CD8-positive, alpha-beta memory T cell (primary cell): ENCODE data around the gene LMF1. TPM values are rescaled to one million over a fixed set of nuclear protein-coding genes. Genes with fewer than 3 reads are reported as not detected.

ENCODE experiments used
- CTCF ChIA-PET: fragments of 350-600 bp; sonication (Branson Sonifier 250); formaldehyde crosslinking; loops from one replicate; lab custom pipeline; 2021; ENCODE audit warnings: antibody characterized with exemption; lab: Charles Lee
- POLR2A ChIA-PET: fragments of 350-600 bp; sonication (Branson Sonifier 250); formaldehyde crosslinking; loops from one replicate; lab custom pipeline; 2021; ENCODE audit warnings: antibody characterized with exemption; lab: Charles Lee
- DNase-seq, 5 donors: peaks; one replicate each; pipeline versions ENCODE4 v3.0.0 to v3.0.0-alpha.2; 2020 to 2022; ENCODE audit warnings: mixed read lengths in 1 of 5
- H3K27ac ChIP-seq: one replicate; pipeline ENCODE4 v1.7.0; 2013; ENCODE audit warnings: low read depth, mild to moderate bottlenecking, low read length, moderate library complexity
- H3K27me3 ChIP-seq: 2 replicates; pipeline ENCODE4 v1.7.0; 2013; ENCODE audit warnings: low read length, mild to moderate bottlenecking; ENCODE audit not compliant: insufficient read depth, poor library complexity, severe bottlenecking
- H3K36me3 ChIP-seq: 2 replicates; pipeline ENCODE4 v1.7.0; 2013; ENCODE audit warnings: mild to moderate bottlenecking, low read length, moderate library complexity; ENCODE audit not compliant: insufficient read depth
- H3K4me1 ChIP-seq: 2 replicates; pipeline ENCODE4 v1.7.0; 2013; ENCODE audit warnings: mild to moderate bottlenecking, low read length, moderate library complexity; ENCODE audit not compliant: insufficient read depth
- H3K4me3 ChIP-seq: 2 replicates; pipeline ENCODE4 v1.7.0; 2013; ENCODE audit warnings: mild to moderate bottlenecking, low read length
- H3K9me3 ChIP-seq: 2 replicates; pipeline ENCODE4 v1.7.0; 2013; ENCODE audit warnings: mild to moderate bottlenecking, low read length
- H3K27ac Mint-ChIP-seq, 8 donors: one replicate each; pipeline ENCODE4 v1.8.0; 2020 to 2021; ENCODE audit warnings: mixed read lengths in 8 of 8, mild to moderate bottlenecking in 6 of 8, inconsistent platforms in 3 of 8, moderate library complexity in 3 of 8
- H3K27me3 Mint-ChIP-seq, 2 donors: one replicate each; pipeline ENCODE4 v1.8.0; 2020 to 2021; ENCODE audit warnings: mixed read lengths in 2 of 2, mild to moderate bottlenecking in 1 of 2, moderate library complexity in 1 of 2
- H3K36me3 Mint-ChIP-seq, 3 donors: one replicate each; pipeline ENCODE4 v1.8.0; 2020 to 2021; ENCODE audit warnings: mixed read lengths in 3 of 3, inconsistent platforms in 1 of 3, mild to moderate bottlenecking in 1 of 3
- H3K4me1 Mint-ChIP-seq, 3 donors: one replicate each; pipeline ENCODE4 v1.8.0; 2020 to 2021; ENCODE audit warnings: mixed read lengths in 3 of 3, inconsistent platforms in 1 of 3, mild to moderate bottlenecking in 1 of 3
- H3K4me3 Mint-ChIP-seq, 7 donors: one replicate each; pipeline ENCODE4 v1.8.0; 2020 to 2021; ENCODE audit warnings: mixed read lengths in 7 of 7, mild to moderate bottlenecking in 6 of 7, moderate library complexity in 4 of 7, inconsistent platforms in 2 of 7
- H3K9me3 Mint-ChIP-seq, 5 donors: one replicate each; pipeline ENCODE4 v1.8.0; 2020 to 2022; ENCODE audit warnings: mixed read lengths in 5 of 5, mild to moderate bottlenecking in 3 of 5, moderate library complexity in 2 of 5, inconsistent platforms in 1 of 5
- polyA plus RNA-seq: library from polyadenylated mRNA; unstranded; fragments of 300-500 nt; fragmentation: Illumina TruSeq; gene quantifications from one replicate; pipeline ENCODE4 v1.2.3, GENCODE V29; 2021
- total RNA-seq, 2 experiments: library from RNA; stranded (reverse); gene quantifications; one replicate each; pipeline ENCODE4 v1.2.3, GENCODE V29; 2021

The LMF1 gene
- total and polyA plus RNA-seq, 3 experiments from 2014 or later: 11.7 to 15.8 (median 14.0) TPM

GRCh38 chr16:805474-805873, 165.3 kb downstream of the LMF1 start:
- H3K9me3 ChIP-seq: no peaks in the 10 kb centered on the region
- peaks cover 10 to 12% of the 10 kb centered on the region in 2 donors for H3K27me3 Mint-ChIP-seq
- no peaks in the 10 kb centered on the region for H3K36me3 ChIP-seq
- H3K4me1 Mint-ChIP-seq: peaks cover 11 to 15% (median 12%) of the 10 kb centered on the region in 3 donors
- no peak overlapping the region for H3K4me3 ChIP-seq
- H3K27me3 ChIP-seq: peaks cover 6% of the 10 kb centered on the region
- H3K4me3 Mint-ChIP-seq: no peak overlapping the region
- POLR2A ChIA-PET: no interaction called here
- H3K4me1 ChIP-seq: peaks cover 7% of the 10 kb centered on the region
- CTCF ChIA-PET: interaction anchor here (1.4 kb wide), 1 partner anchor 19 kb away, joined by 3 read pairs; no protein-coding TSS in a partner anchor
- H3K9me3 Mint-ChIP-seq: no peaks in the 10 kb centered on the region
- H3K27ac Mint-ChIP-seq: no peak overlapping the region
- no peak overlapping the region for H3K27ac ChIP-seq
- peaks cover 0 to 3% (median 0%) of the 10 kb centered on the region in 3 donors for H3K36me3 Mint-ChIP-seq
- no peak for DNase-seq

DNA sequence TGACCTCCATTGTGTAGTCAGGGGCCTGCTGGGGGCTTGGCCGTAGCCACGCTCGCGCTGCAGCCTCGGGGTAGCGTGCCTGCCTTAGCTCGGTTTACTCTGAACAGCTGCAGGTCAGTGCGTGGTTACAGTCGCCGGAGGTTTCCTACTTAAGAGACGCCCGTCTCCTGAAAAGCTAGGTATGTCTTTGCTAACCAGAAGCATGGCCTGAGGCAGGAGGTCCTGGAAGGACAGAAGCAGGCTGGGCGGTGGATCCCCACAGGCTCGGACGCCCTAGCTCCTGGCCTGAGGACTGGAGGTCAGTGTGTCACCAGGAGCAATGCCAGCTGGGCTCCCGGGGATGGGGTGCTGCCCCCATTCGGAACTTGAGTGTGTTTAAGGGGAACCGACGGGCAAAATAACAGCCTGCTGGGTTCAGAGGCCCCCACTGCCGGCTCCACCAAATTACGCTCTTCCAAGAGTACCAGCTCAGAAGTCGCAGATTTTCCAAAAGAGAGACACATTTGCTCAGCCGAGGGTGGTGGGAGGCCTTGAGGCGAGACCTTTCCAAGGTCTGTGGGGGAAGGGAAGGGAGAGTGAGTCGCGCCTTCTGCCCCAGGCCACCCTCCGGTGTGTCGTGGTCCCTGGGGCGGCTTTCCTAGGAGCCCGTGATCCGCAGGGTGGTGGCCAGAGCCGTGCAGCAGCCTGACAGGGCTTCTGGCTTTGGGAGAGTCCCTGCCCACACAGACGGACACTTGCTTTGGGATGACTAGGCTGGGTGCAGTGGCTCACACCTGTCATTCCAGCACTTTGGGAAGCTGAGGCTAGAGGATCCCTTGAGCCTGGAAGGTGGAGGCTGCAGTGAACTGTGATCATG, 166.4 kb downstream of the LMF1 start:
- H3K27ac Mint-ChIP-seq: peak overlapping the region in 2 of 8 donors; percentile 14 to 74
- CTCF ChIA-PET: interaction anchor here (1.3 kb wide), 1 partner anchor 19 kb away, joined by 3 read pairs; no protein-coding TSS in a partner anchor
- POLR2A ChIA-PET: no interaction called here

GRCh38 chr16:803754-804080, 167.1 kb downstream of the LMF1 start:
- Histone ChIP-seq H3K9me3 (no peaks in the 10 kb centered on the region), H3K4me1 (peaks cover 6% of the 10 kb centered on the region), H3K4me3 (no peak overlapping the region), H3K27ac (no peak overlapping the region), H3K36me3 (no peaks in the 10 kb centered on the region), H3K27me3 (peaks cover 6% of the 10 kb centered on the region)
- no peak overlapping the region for H3K4me3 Mint-ChIP-seq
- peaks cover 9 to 11% (median 11%) of the 10 kb centered on the region in 3 donors for H3K4me1 Mint-ChIP-seq
- H3K27me3 Mint-ChIP-seq: peaks cover 10 to 12% of the 10 kb centered on the region in 2 donors
- ChIA-PET POLR2A (no interaction called here), CTCF (interaction anchor here (1.3 kb wide), 1 partner anchor 19 kb away, joined by 3 read pairs; no protein-coding TSS in a partner anchor)
- DNase-seq: no peak
- no peaks in the 10 kb centered on the region for H3K9me3 Mint-ChIP-seq
- no peak overlapping the region for H3K27ac Mint-ChIP-seq
- peaks cover 0 to 3% (median 0%) of the 10 kb centered on the region in 3 donors for H3K36me3 Mint-ChIP-seq

More for the DNA sequence above, 166.4 kb downstream of the LMF1 start:
- Mint-ChIP-seq H3K4me1 (peaks cover 11 to 13% (median 12%) of the 10 kb centered on the region in 3 donors), H3K9me3 (no peaks in the 10 kb centered on the region), H3K27me3 (peaks cover 10 to 12% of the 10 kb centered on the region in 2 donors), H3K4me3 (peak overlapping the region in 1 of 7 donors; percentile 50), H3K36me3 (peaks cover 0 to 3% (median 0%) of the 10 kb centered on the region in 3 donors)
- Histone ChIP-seq H3K36me3 (no peaks in the 10 kb centered on the region), H3K4me3 (no peak overlapping the region), H3K27me3 (peaks cover 6% of the 10 kb centered on the region), H3K27ac (no peak overlapping the region), H3K9me3 (no peaks in the 10 kb centered on the region), H3K4me1 (peaks cover 7% of the 10 kb centered on the region)
- no peak for DNase-seq

Other genes with a start within 250 kb of the LMF1 start
- gene ANTKMT, start 249.8 kb downstream of the LMF1 start, total RNA-seq: 10 to 100 TPM; 64.2 to 72.0 TPM
- 127 TPM for gene ANTKMT, start 249.8 kb downstream of the LMF1 start, polyA plus RNA-seq
- 1 to 10 TPM; 9.8 to 9.9 TPM for gene CCDC78, start 244.5 kb downstream of the LMF1 start, total RNA-seq
- gene CCDC78, start 244.5 kb downstream of the LMF1 start, polyA plus RNA-seq: 0.53 TPM
- 10 to 100 TPM; 31.5 to 35.6 TPM for gene HAGHL, start 243.9 kb downstream of the LMF1 start, total RNA-seq
- 10.7 TPM for gene HAGHL, start 243.9 kb downstream of the LMF1 start, polyA plus RNA-seq
- gene CIAO3, start 230.0 kb downstream of the LMF1 start, total RNA-seq: 10 to 100 TPM; 34.8 to 37.9 TPM
- gene CIAO3, start 230.0 kb downstream of the LMF1 start, polyA plus RNA-seq: 23.1 TPM
- not detected for gene MSLN, start 210.2 kb downstream of the LMF1 start, total RNA-seq
- gene MSLN, start 210.2 kb downstream of the LMF1 start, polyA plus RNA-seq: not detected
- 10 to 100 TPM; 40.2 to 44.5 TPM for gene RPUSD1, start 182.6 kb downstream of the LMF1 start, total RNA-seq
- 34.2 TPM for gene RPUSD1, start 182.6 kb downstream of the LMF1 start, polyA plus RNA-seq
- gene CHTF18, start 182.4 kb downstream of the LMF1 start, total RNA-seq: 100 to 1,000 TPM; 121 to 122 TPM
- 3.7 TPM for gene CHTF18, start 182.4 kb downstream of the LMF1 start, polyA plus RNA-seq
- gene GNG13, start 170.2 kb downstream of the LMF1 start, total RNA-seq: not detected
- not detected for gene GNG13, start 170.2 kb downstream of the LMF1 start, polyA plus RNA-seq
- gene SOX8, start 10.8 kb upstream of the LMF1 start, total RNA-seq: under 1 TPM; 0.39 to 0.62 TPM
- gene SOX8, start 10.8 kb upstream of the LMF1 start, polyA plus RNA-seq: 0.39 TPM
- not detected for gene SSTR5, start 101.8 kb upstream of the LMF1 start, total RNA-seq
- gene SSTR5, start 101.8 kb upstream of the LMF1 start, polyA plus RNA-seq: not detected
- gene C1QTNF8, start 125.3 kb upstream of the LMF1 start, total RNA-seq: not detected
- gene C1QTNF8, start 125.3 kb upstream of the LMF1 start, polyA plus RNA-seq: not detected
- under 1 TPM; 0.31 to 0.42 TPM for gene CACNA1H, start 182.1 kb upstream of the LMF1 start, total RNA-seq
- gene CACNA1H, start 182.1 kb upstream of the LMF1 start, polyA plus RNA-seq: 0.40 TPM